Renal cortex interstitium (tissue), 11 donors: ENCODE results near the gene CABYR. TPM values are rescaled to one million over a fixed set of nuclear protein-coding genes. Genes with fewer than 3 reads are reported as not detected.

Source experiments
- DNase-seq, 11 donors: peaks; one replicate each; pipeline ENCODE4 v3.0.0-alpha.2; 2013; ENCODE audit warnings: low read depth in 9 of 11, low spot score in 4 of 11; ENCODE audit errors: extremely low read depth in 1 of 11
- polyA plus RNA-seq, 3 donors: library from polyadenylated mRNA; unstranded; fragments of 120-200 nt; gene quantifications; one replicate each; pipeline ENCODE4 v1.2.1, GENCODE V29; 2013; ENCODE audit not compliant: insufficient read length in 3 of 3

CABYR gene
- polyA plus RNA-seq, 3 donors: 5.9 to 8.5 (median 6.4) TPM

GRCh38 chr18:24209558-24209957, 70.7 kb downstream of the CABYR start:
- DNase-seq: no peak

Other genes starting within 250 kb of the CABYR start
- gene TTC39C, start 124.3 kb upstream of the CABYR start, polyA plus RNA-seq: 1 to 10 TPM; 7.2 to 9.1 (median 8.0) TPM